Right renal cortex interstitium (tissue), 3 donors: ENCODE results near the gene NRP2. TPM values are rescaled to one million over a fixed set of nuclear protein-coding genes. Genes with fewer than 3 reads are reported as not detected.

Experiments used
- DNase-seq, 3 donors: peaks; one replicate each; pipeline ENCODE4 v3.0.0-alpha.2; 2013; ENCODE audit warnings: low read depth in 3 of 3, low spot score in 2 of 3
- polyA plus RNA-seq, 3 donors: library from polyadenylated mRNA; unstranded; fragments of 120-200 nt; gene quantifications; one replicate each; pipeline ENCODE4 v1.2.1, GENCODE V29; 2013; ENCODE audit not compliant: insufficient read length in 3 of 3

Gene NRP2
- polyA plus RNA-seq, result 10 to 100 TPM; 60.2 to 67.1 (median 62.9) TPM

DNA sequence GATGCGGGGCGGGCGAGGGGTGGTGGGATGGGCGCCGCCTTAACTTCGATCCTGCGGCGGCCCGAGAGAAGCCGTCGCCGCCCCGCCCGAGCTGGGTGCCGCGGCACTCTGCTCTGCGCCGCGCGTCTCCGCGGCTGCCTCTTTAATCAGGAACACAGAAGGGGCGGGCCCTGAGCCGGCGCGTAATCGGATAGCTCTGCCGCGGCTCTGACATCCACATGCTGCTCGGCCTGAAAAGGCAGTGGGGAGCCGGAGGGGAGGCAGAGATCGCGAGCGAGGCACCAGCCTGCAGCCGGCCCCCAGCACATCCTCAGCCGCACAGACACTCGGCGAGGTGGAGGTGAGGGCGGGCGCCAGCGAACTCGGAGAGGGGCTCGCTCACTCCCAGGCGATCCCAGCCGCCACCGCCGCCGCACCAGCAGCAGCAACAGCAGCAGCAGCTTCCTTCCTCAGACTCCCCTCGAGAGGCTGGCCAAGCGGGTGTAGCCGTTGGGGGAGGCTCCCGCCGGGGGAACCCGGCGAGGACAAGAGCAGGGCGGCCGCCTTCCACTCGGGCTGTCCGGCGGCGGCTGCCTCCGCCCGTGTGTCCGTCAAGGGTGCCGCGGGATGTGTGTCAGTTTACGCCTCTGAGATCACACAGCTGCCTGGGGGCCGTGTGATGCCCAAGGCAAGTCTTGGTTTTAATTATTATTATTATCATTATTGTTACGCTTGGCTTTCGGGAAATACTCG, at the start of gene NRP2:
Gene NRP2, plus strand, starts transcription at position 263 of the 732 bp plus-strand sequence. CDS start 790 bp downstream, outside the sequence.
- no peak for DNase-seq

DNA sequence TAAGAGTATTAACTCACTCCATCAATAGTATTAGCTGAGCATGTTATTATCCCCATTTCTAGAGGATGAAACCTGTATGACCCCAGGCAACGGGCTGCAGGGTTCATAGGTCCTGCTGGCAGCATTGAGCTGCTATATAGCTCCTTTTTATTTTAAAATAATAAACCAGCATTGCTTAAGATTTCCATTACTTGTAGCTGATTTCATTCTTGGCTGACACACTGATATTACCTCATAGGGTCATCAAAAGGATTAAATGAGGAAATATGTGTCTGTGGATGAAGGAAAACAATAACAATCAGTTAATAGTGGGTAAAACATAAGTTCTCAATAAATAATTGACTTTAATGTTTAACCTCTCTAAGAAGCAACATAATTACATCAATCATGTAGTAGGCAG, 48.3 kb upstream of the NRP2 start:
- no peak for DNase-seq

- no peak for DNase-seq
These were observed 45.6 kb upstream of the NRP2 start for GRCh38 chr2:205636549-205637319.

- no peak for DNase-seq
These were observed 45.0 kb upstream of the NRP2 start for GRCh38 chr2:205637320-205637602.

DNA sequence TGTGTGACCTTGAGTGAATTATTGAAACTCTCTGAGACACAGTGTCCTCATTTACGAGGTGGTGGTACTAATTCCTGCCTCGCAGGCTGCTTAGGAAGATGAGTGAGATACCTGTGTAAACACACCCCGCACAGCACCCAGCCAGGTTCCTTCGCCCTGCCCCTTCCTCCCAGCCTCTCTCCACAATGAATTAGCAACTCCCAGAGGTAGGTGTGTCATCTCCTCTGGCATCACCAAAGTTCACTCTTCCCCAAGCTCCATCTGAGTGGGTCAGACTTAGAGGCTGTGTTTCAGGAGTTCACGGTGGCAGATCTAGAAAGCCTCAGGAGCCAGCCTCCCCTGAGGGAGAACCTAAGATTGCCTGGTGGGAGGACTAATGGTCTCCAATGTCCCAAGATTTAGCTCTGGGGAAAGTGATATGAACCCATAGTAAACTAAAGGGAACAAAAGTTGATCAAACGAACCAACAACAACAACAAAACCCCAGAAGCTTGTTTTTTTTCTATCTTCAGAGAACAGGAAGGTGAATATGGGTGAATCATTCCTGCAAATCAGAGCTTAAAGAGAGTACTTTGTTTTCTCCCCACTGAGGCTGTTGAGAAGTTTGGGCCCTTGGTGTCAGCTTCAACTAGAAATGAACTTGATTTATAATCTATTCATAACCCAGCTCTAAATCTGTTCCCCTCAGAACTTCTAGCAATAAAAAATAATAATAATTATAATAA, 44.4 kb upstream of the NRP2 start:
- no peak for DNase-seq

GRCh38 chr2:205640716-205641115, 41.6 kb upstream of the NRP2 start:
- no peak for DNase-seq

DNA sequence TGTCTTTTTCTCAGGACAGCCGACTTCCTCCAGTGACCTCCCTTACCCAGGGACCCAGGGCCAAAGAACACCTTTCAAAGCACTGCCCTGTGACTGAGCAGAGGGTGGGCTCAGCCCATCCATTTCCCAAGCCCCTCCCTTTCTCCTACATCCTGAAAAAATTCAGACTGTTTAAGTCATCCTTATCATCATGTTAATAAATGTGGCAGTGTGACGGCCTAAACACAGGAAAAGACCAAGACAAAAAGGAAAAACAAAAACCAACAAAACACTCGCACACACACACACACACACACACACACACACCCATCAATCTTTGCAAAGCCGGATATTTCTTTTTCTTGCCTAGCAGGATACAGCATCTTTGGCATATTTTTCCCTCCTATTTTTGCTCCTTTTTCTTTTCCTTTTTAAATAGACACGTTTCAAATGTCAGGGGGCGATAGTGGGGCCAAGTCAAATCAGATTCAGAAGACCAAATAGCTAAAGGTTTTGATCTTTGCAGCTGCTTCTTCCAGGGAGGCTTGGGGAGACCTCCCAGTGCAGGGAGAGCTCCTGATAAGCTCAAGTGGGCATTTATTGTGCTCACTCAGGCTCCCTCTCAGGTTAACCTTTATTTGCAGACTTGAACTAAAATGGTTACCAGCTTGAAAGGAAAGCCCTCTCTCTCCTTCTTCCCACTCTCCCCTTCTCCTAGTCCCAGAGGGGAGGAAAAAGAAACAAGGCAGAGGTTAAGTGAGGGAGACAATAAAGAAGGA, 39.5 kb upstream of the NRP2 start:
- no peak for DNase-seq

DNA sequence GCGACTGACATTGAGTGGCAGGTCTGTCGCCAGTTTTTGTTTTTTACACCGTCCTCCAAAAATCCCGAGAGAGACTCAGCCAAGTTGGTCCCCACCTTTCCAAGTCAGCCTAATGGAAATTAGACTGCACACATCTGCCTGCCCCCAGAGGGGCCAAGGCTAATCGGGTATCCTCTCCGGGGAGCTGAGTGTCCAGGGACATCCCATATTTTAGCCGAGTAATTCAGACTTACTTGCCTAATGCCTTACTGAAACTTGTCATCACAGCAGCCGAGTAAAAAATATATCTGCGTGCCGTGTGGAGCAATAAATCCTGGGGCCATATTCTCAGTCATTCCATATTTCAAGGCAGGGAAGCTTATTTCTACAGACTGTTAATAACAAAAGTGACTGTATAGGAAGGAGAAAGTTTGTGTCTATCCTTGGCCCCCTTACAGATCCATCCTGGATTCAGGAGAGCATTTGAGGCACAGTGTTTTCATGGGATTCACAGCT, 38.9 kb upstream of the NRP2 start:
- no peak for DNase-seq

DNA sequence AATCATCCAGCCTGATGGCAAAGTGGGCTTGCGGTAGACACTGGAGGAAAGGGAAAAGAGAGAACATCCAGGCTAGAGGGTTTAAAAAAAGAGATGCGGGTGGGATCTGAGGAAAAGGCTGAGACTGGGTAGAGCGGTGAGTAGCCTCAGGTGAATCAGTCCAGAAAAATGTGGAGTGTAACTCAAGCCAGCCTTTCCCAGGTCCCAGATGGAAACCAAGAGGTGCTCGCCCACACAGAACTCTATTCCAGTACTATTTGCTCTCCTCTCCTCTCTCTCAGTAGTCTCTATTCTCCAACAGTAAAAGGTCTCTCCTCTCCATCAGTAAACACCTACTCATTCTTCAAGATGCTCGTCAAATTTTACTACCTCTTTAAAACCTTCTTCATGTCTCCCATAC, 38.3 kb upstream of the NRP2 start:
- DNase-seq, result no peak

GRCh38 chr2:205646680-205647079, 35.6 kb upstream of the NRP2 start:
- DNase-seq, result no peak

DNA sequence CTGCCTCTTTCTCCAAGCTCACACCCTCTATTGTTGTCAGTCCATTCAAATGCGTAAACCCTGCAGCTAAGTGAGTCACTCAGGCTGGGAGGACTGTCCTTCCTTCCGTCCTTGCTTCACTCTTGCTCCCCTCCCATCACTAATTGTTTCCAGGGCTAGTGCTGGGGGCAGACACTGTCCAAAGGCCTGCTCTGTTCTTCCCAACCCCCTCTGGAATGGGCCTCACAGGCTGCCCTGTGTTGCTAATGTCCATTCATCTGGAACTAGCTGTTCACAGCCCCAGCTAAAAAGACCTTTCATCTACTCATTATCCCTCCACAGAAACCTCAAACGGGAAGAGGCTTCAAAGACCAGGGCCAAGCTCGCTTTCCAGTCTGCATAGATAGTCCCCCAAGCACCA, 31.9 kb upstream of the NRP2 start:
- no peak for DNase-seq

DNA sequence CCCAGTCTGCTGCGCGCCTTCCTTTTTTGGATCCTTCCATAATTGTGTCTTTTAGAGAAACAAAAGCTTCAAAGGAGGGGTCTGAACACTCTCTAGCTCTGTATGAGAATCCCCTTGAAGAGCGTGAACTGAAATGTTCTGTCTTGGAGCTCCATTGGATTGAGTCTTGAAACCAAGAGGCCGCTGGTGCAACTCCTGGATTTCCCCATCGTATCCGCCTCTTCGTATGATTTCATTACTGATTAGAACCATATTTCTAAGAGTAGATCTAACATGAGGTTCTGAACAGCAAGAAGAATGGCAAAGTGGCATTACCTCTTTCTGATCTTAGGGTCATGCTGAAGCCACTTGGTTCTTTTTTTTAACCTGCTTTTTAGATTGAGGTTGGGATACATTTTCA, 31.4 kb upstream of the NRP2 start:
- DNase-seq, result no peak

DNA sequence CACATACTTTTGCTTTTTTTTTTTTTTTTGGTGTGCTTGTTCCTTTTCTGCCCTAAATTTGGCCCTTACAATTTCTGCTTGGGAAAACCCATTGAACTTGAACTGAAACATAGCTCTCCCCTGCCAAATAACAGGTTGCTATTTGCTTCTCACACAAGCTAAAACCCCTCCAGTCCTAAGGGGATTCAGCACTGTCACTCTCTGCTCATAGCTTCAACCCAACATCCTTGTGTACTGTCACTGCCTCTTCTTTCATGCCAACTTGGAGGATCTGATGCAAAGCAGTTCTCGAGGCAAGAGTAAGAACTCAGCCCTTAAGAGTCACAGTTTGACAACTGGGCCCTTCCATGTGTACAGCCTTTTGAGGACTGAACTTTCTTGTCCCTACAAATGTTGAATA, 30.6 kb upstream of the NRP2 start:
- DNase-seq, result no peak

DNA sequence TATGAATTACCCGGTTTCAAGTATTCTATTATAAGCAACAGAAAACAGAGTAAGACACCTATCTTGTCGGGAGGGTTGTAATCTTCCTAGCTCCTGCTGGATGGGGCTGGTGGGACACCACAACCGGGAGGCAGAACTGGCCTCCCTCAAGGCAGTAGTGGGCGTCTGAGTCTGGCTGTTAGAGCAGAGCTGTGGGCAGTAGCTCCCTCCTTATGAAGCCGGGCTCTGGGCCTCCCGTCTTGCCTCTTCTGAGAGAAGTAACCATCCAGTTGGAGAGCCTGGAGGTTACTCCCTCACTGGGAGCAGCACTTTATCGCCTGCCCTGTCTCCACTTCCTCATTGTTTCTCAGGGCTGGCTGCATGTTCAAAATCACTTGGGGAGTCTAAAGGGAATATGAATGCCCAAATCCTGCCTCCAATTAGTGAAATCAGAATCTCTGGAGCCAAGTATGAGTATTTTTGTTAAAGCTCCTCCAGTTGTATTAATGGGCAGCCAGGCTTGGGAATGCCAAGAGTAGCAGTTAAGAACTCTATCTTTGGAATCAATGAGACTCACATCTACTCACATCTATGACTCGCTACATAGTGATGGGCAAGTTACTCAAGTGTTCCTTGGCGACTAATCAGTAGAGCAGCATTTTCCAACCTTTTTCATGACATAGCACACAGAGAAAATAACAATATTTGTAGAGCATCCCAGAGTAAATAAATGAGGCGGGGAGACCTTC, 27.3 kb upstream of the NRP2 start:
- no peak for DNase-seq

- no peak for DNase-seq
These were observed 26.4 kb upstream of the NRP2 start for GRCh38 chr2:205655779-205656456.

GRCh38 chr2:205656461-205656860, 25.8 kb upstream of the NRP2 start:
- no peak for DNase-seq

DNA sequence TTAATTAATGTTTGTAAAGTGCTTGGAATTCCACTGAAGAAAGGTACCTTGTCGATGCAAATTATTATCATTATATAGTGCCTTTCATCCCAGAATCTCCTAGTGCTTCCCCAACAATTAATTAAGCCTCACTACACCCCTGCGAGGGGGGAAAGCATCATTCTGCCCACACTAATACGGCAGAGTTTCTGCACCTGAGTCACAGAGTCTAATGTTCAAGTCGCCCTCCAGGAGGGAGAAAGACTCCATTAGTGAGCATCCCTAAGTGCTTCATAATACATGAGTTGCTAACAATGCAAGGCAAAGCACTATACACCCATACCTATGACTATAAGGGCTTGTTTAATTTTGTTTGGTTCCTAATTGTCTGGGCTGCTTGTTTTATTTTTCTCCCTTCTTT, 25.4 kb upstream of the NRP2 start:
- DNase-seq, result no peak

GRCh38 chr2:205657579-205657978, 24.7 kb upstream of the NRP2 start:
- DNase-seq, result no peak

DNA sequence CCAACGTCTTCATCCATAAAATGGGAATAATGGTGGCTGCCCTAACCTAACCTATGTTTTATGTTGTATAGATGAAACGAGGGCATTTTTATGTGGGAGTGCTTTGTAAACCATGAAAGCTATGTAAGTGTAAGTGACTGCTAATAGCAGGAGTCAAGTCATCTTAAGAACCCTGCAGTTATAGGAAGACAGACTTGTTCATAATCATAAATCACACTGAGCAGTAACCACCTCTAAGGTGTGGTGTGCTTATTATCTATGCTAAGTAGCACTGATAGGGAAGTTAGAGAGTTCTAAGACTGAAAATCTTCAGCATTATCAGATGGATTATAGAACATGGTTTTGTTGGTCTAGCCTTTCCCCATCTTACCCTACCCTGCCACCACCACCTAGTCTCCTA, 24.2 kb upstream of the NRP2 start:
- DNase-seq, result no peak

GRCh38 chr2:205658572-205658971, 23.7 kb upstream of the NRP2 start:
- DNase-seq, result no peak
